H1 (cell line): ENCODE results near the gene HSPA1A. TPM values are rescaled to one million over a fixed set of nuclear protein-coding genes. Genes with fewer than 3 reads are reported as not detected.

Experiments used
- CTCF ChIA-PET: fragments of 300-600 bp; sonication (Branson Sonifier 250); formaldehyde crosslinking; loops from one replicate; lab custom pipeline; 2021; ENCODE audit not compliant: partially characterized antibody; lab: Charles Lee
- POLR2A ChIA-PET: fragments of 300-600 bp; sonication (Branson Sonifier 250); formaldehyde crosslinking; loops from one replicate; lab custom pipeline; 2021; ENCODE audit warnings: inconsistent platforms; ENCODE audit not compliant: partially characterized antibody; lab: Charles Lee
- DNase-seq, 2 experiments: peaks; one replicate each; pipeline versions ENCODE4 v3.0.0 to v3.0.0-alpha.2; 2010 to 2022; ENCODE audit warnings: low spot score in 2 of 2, low read depth in 1 of 2, mixed read lengths in 1 of 2
- FAIRE-seq: peaks from 2 replicates; lab custom pipeline; 2011; peaks lifted over from hg19 to GRCh38; lab: Jason Lieb, UNC
- H2AFZ ChIP-seq: 2 replicates; pipeline ENCODE4 v1.8.1; 2012; ENCODE audit warnings: low read length, inconsistent platforms
- H2AK5ac ChIP-seq: 2 replicates; pipeline ENCODE4 v1.6.1; 2013; ENCODE audit warnings: low read depth, low read length
- H2BK120ac ChIP-seq: replicated peaks from 2 replicates; pipeline ENCODE3; 2013; ENCODE audit warnings: low read depth, low read length, inconsistent platforms
- H2BK12ac ChIP-seq: 2 replicates; pipeline ENCODE4 v1.6.1; 2013; ENCODE audit warnings: low read depth, low read length
- H2BK15ac ChIP-seq: 2 replicates; pipeline ENCODE4 v1.6.1; 2013; ENCODE audit warnings: low read length
- H2BK20ac ChIP-seq: 2 replicates; pipeline ENCODE4 v1.6.1; 2013; ENCODE audit warnings: low read length
- H2BK5ac ChIP-seq: 2 replicates; pipeline ENCODE4 v1.6.1; 2013; ENCODE audit warnings: low read depth, low read length
- H3K14ac ChIP-seq: 2 replicates; pipeline ENCODE4 v1.6.1; 2013; ENCODE audit warnings: inconsistent platforms; ENCODE audit not compliant: insufficient read length
- H3K18ac ChIP-seq: 2 replicates; pipeline ENCODE4 v1.6.1; 2013; ENCODE audit warnings: low read length; ENCODE audit errors: extremely low read depth
- H3K23ac ChIP-seq: 2 replicates; pipeline ENCODE4 v1.6.1; 2013; ENCODE audit warnings: inconsistent platforms; ENCODE audit not compliant: insufficient read length
- H3K23me2 ChIP-seq: 2 replicates; pipeline ENCODE4 v1.6.1; 2013; ENCODE audit warnings: low read depth, low read length
- H3K27ac ChIP-seq: 2 replicates; pipeline ENCODE4 v1.6.1; 2011; ENCODE audit warnings: low read depth, low read length, inconsistent platforms
- H3K27me3 ChIP-seq, 4 experiments: replicated peaks in 1 of 4; 1 replicate in 1 of 4; 2 replicates in 3 of 4; pipeline versions ENCODE4 v1.6.1 to v1.8.1; 2011 to 2013; ENCODE audit warnings: low read length in 3 of 4, mild to moderate bottlenecking in 3 of 4, inconsistent platforms in 2 of 4, mixed read lengths in 2 of 4, moderate library complexity in 1 of 4; ENCODE audit not compliant: control insufficient read depth in 3 of 4, insufficient read depth in 3 of 4; ENCODE audit errors: extremely low read depth in 1 of 4
- H3K36me3 ChIP-seq, 4 experiments: 2 replicates each; pipeline versions ENCODE4 v1.6.1 to v1.8.1; 2011 to 2013; ENCODE audit warnings: mild to moderate bottlenecking in 4 of 4, low read length in 3 of 4, moderate library complexity in 2 of 4, control low read depth in 1 of 4, inconsistent platforms in 1 of 4; ENCODE audit not compliant: insufficient read depth in 4 of 4, control insufficient read depth in 2 of 4
- H3K4ac ChIP-seq: replicated peaks from 2 replicates; pipeline ENCODE3; 2013; ENCODE audit warnings: low read length, low read depth, mixed read lengths, inconsistent platforms; ENCODE audit not compliant: insufficient read length
- H3K4me1 ChIP-seq, 4 experiments: replicated peaks in 1 of 4; 1 replicate in 1 of 4; 2 replicates in 3 of 4; pipeline versions ENCODE4 v1.6.1 to v1.8.1; 2011 to 2013; ENCODE audit warnings: low read length in 3 of 4, inconsistent platforms in 2 of 4, mixed read lengths in 1 of 4; ENCODE audit not compliant: insufficient read depth in 4 of 4, control insufficient read depth in 3 of 4
- H3K4me2 ChIP-seq, 2 experiments: 2 replicates each; pipeline versions ENCODE4 v1.6.1 to v1.8.1; 2011 to 2013; ENCODE audit warnings: low read depth in 2 of 2, low read length in 2 of 2, control low read depth in 1 of 2, inconsistent platforms in 1 of 2, mild to moderate bottlenecking in 1 of 2; ENCODE audit not compliant: insufficient read depth in 1 of 2
- H3K4me3 ChIP-seq, 4 experiments: fragments of 200-600, 300-600 bp in 1 of 4; sonication (generic), shearing (Covaris generic), sonication (Bioruptor Twin) in 1 of 4; 2 replicates each; pipeline versions ENCODE4 v1.5.1 to v1.8.1; 2011 to 2016; ENCODE audit warnings: low read length in 4 of 4, low read depth in 3 of 4, control low read depth in 2 of 4, inconsistent platforms in 2 of 4, mild to moderate bottlenecking in 2 of 4, mixed read lengths in 1 of 4, moderate library complexity in 1 of 4; ENCODE audit not compliant: insufficient read depth in 2 of 4; ENCODE audit errors: extremely low read depth in 1 of 4
- H3K56ac ChIP-seq: replicated peaks from 2 replicates; pipeline ENCODE3; 2013; ENCODE audit warnings: low read depth, mild to moderate bottlenecking, mixed read lengths, low read length, inconsistent platforms; ENCODE audit not compliant: insufficient read length
- H3K79me1 ChIP-seq: 2 replicates; pipeline ENCODE4 v1.6.1; 2013; ENCODE audit warnings: low read depth, low read length, control low read depth
- H3K79me2 ChIP-seq, 2 experiments: 2 replicates each; pipeline versions ENCODE4 v1.6.1 to v1.8.1; 2012 to 2013; ENCODE audit warnings: low read length in 2 of 2, mild to moderate bottlenecking in 2 of 2, inconsistent platforms in 1 of 2; ENCODE audit not compliant: insufficient read depth in 2 of 2, control insufficient read depth in 1 of 2
- H3K9ac ChIP-seq, 4 experiments: replicated peaks in 1 of 4; 1 replicate in 1 of 4; 2 replicates in 3 of 4; pipeline versions ENCODE4 v1.6.1 to v1.8.1; 2011 to 2013; ENCODE audit warnings: low read depth in 3 of 4, low read length in 3 of 4, control low read depth in 2 of 4, mild to moderate bottlenecking in 2 of 4, moderate library complexity in 2 of 4, inconsistent platforms in 1 of 4; ENCODE audit errors: extremely low read depth in 1 of 4
- H3K9me3 ChIP-seq, 2 experiments: 2 replicates each; pipeline versions ENCODE4 v1.6.1 to v1.8.1; 2012 to 2013; ENCODE audit warnings: mild to moderate bottlenecking in 2 of 2, moderate library complexity in 2 of 2, control low read depth in 1 of 2, inconsistent platforms in 1 of 2, low read depth in 1 of 2, low read length in 1 of 2, mixed read lengths in 1 of 2; ENCODE audit not compliant: insufficient read depth in 2 of 2
- H4K20me1 ChIP-seq, 2 experiments: replicated peaks in 1 of 2; 2 replicates each; pipeline versions ENCODE3 to v1.8.1; 2011 to 2013; ENCODE audit warnings: inconsistent platforms in 2 of 2, low read length in 2 of 2, mild to moderate bottlenecking in 1 of 2; ENCODE audit not compliant: insufficient read depth in 2 of 2, control insufficient read depth in 1 of 2
- H4K5ac ChIP-seq: 2 replicates; pipeline ENCODE4 v1.6.1; 2013; ENCODE audit warnings: low read length, low read depth, mixed read lengths, inconsistent platforms; ENCODE audit not compliant: insufficient read length
- H4K8ac ChIP-seq: 2 replicates; pipeline ENCODE4 v1.8.0; 2013; ENCODE audit warnings: mild to moderate bottlenecking, moderate library complexity, low read length, inconsistent platforms; ENCODE audit not compliant: insufficient read depth; ENCODE audit errors: extremely low read depth
- H4K91ac ChIP-seq: replicated peaks from 2 replicates; pipeline ENCODE3; 2013; ENCODE audit warnings: low read length, mixed read lengths, inconsistent platforms; ENCODE audit not compliant: insufficient read length
- BCL11A ChIP-seq, 2 experiments: IDR thresholded peaks; one replicate each; pipeline ENCODE4 v1.6.1; 2011; ENCODE audit warnings: low read depth in 2 of 2, low read length in 2 of 2, mild to moderate bottlenecking in 2 of 2
- CREB1 ChIP-seq: IDR thresholded peaks from 2 replicates; pipeline ENCODE4 v1.6.1; 2012; ENCODE audit warnings: inconsistent platforms
- EP300 ChIP-seq, 2 experiments: IDR thresholded peaks; 1 replicate in 1 of 2; 2 replicates in 1 of 2; pipeline ENCODE4 v1.6.1; 2011 to 2012; ENCODE audit warnings: low read depth in 2 of 2, low read length in 2 of 2, mild to moderate bottlenecking in 2 of 2, borderline replicate concordance in 1 of 2, inconsistent platforms in 1 of 2, moderate library complexity in 1 of 2
- GABPA ChIP-seq: IDR thresholded peaks from 2 replicates; pipeline ENCODE4 v1.6.1; 2011; ENCODE audit warnings: mild to moderate bottlenecking, low read length, moderate library complexity, borderline replicate concordance; ENCODE audit not compliant: insufficient read depth
- HDAC6 ChIP-seq: IDR thresholded peaks from one replicate; pipeline ENCODE4 v1.7.1; 2012; ENCODE audit warnings: low read depth, mild to moderate bottlenecking, inconsistent platforms, low read length, moderate library complexity
- MAFK ChIP-seq: IDR thresholded peaks from 2 replicates; pipeline ENCODE4 v1.6.1; 2012; ENCODE audit warnings: low read depth, mild to moderate bottlenecking, improper control_type of control experiment, low read length
- RXRA ChIP-seq: IDR thresholded peaks from 2 replicates; pipeline ENCODE4 v1.6.1; 2011; ENCODE audit warnings: low read depth, mild to moderate bottlenecking, low read length, moderate library complexity; ENCODE audit not compliant: insufficient read depth
- YY1 ChIP-seq: IDR thresholded peaks from 2 replicates; pipeline ENCODE4 v1.6.1; 2011; ENCODE audit warnings: low read depth, mild to moderate bottlenecking, low read length
- ZNF274 ChIP-seq: IDR thresholded peaks from 2 replicates; pipeline ENCODE4 v1.7.0; 2012; ENCODE audit warnings: low read length, borderline replicate concordance; ENCODE audit errors: extremely low read depth
- WGBS, 2 experiments: shearing (Covaris generic) in 1 of 2; methylation state at CpG; one replicate each; pipeline versions ENCODE4 v1.1.6 to v1.1.7; 2013 to 2015; ENCODE audit warnings: low lambda C conversion rate in 2 of 2, mixed read lengths in 2 of 2, inconsistent platforms in 1 of 2, low coverage in 1 of 2, missing lambda C conversion rate in 1 of 2; ENCODE audit not compliant: insufficient replicate concordance in 2 of 2, insufficient coverage in 1 of 2, insufficient read length in 1 of 2; ENCODE audit errors: extremely low coverage in 1 of 2, missing lambda C conversion rate in 1 of 2; 5-methylcytosine and 5-hydroxymethylcytosine counted together
- polyA plus RNA-seq, 7 experiments: library from polyadenylated mRNA; depleted of rRNA in 3 of 7; stranded (reverse) in 5 of 7; unstranded in 2 of 7; fragments of >200 nt in 5 of 7; fragments of 200-250 nt in 2 of 7; gene quantifications; 1 replicate in 5 of 7; 2 replicates in 1 of 7; 4 replicates in 1 of 7; pipeline versions ENCODE4 v1.2.1 to v1.2.3, GENCODE V29; 2011 to 2013; ENCODE audit warnings: missing spikeins in 2 of 7, mixed read lengths in 2 of 7
- total RNA-seq: library from RNA; stranded (reverse); fragmentation: NEBNext Ultra II Directional; extraction: Animal tissue kit (Norgen Biotek cat#: 25700); gene quantifications from 2 replicates; pipeline ENCODE4 v1.2.1, GENCODE V29; 2021

HSPA1A gene
- total and polyA plus RNA-seq, 2 of the 8 experiments (the other 6 are each of a cell fraction or from before 2014, with no cell fraction given): 40.7 to 54.0 TPM

DNA sequence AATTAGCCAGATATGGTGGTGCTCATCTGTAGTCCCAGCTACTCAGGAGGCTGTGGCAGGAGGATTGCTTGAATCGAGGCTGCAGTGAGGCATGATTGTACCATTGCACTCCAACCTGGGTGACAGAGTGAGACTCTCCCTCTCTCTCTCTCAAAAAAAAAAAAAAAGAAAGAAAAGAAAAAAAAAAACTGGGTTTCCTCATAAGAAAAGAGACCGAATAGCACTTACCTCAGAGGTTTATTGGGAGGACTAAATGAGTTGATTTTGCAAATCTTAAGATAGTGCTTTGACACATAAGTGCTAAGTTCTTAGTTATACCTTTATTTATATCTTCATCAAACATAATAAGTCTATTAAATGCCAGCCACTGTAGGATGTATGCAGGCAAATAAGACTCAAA lies 44.5 kb upstream of the HSPA1A start:
- ChIA-PET POLR2A (interaction anchor here (0.6 to 2.8 kb wide), 9 partner anchors 10 to 1604 kb away, joined by 3 to 10 read pairs (median 7); partner anchors contain the start of genes HSPA1A, HSPA1L, MSH5 and VARS1), CTCF (interaction anchor here (0.6 to 14.4 kb wide), 18 partner anchors 14 to 97 kb away, joined by 3 to 228 read pairs (median 12); partner anchors contain the start of genes DDAH2, HSPA1B, MPIG6B and MSH5)
- no peaks in the 10 kb centered on the region for H3K79me1 ChIP-seq
- H3K23me2 ChIP-seq: 0 out of 2 replicates have a peak, but pooled peaks cover 3% of the 10 kb centered on the region
- FAIRE-seq (no peak), DNase-seq (no peak)
- H2BK20ac ChIP-seq: no peak overlapping the region
- no peak overlapping the region for H2BK120ac ChIP-seq
- no peak overlapping the region for H3K4me2 ChIP-seq
- peaks cover 0 to 5% (median under 1%) of the 10 kb centered on the region in 4 experiments; a peak in 4 of 7 replicates for H3K4me1 ChIP-seq
- no peaks in the 10 kb centered on the region for H3K36me3 ChIP-seq
- no peaks in the 10 kb centered on the region for H3K79me2 ChIP-seq
- H3K18ac ChIP-seq: no peak overlapping the region
- no peak overlapping the region for H4K5ac ChIP-seq
- no peak overlapping the region for H2AK5ac ChIP-seq
- 74% methylated on average over 2 of the region's 2 CpGs; no CpG with 5 or more reads in 1 of the 2 experiments for WGBS, 2 experiments
- no peak overlapping the region for H3K4ac ChIP-seq
- no peak overlapping the region for H3K4me3 ChIP-seq
- H4K20me1 ChIP-seq: no peaks in the 10 kb centered on the region
- H3K23ac ChIP-seq: no peak overlapping the region
- no peak overlapping the region for H4K91ac ChIP-seq
- no peak overlapping the region for H3K27ac ChIP-seq
- no peak overlapping the region for H4K8ac ChIP-seq
- H2BK12ac ChIP-seq: no peak overlapping the region
- H2AFZ ChIP-seq: no peak overlapping the region
- no peak overlapping the region for H2BK15ac ChIP-seq
- H2BK5ac ChIP-seq: no peak overlapping the region
- H3K27me3 ChIP-seq: no peaks in the 10 kb centered on the region
- H3K56ac ChIP-seq: no peak overlapping the region
- H3K9me3 ChIP-seq: no peaks in the 10 kb centered on the region
- TF ChIP-seq HDAC6 (no peak), MAFK (no peak), BCL11A (IDR thresholded peaks at IDR 0.05; ENCODE audit: low read depth in 2 of 2, low read length in 2 of 2) (no peak), CREB1 (no peak), ZNF274 (no peak), YY1 (no peak), GABPA (no peak), EP300 (IDR thresholded peaks at IDR 0.05; ENCODE audit: borderline replicate concordance in 1 of 2, low read depth in 2 of 2, low read length in 2 of 2) (no peak), RXRA (no peak)
- H3K9ac ChIP-seq: no peak overlapping the region
- H3K14ac ChIP-seq: no peak overlapping the region
